Kidney epithelial cell (primary cell): Measurements from ENCODE around the gene ZNF160. TPM values are rescaled to one million over a fixed set of nuclear protein-coding genes. Genes with fewer than 3 reads are reported as not detected.
A peak's percentile ranks its signal among the peaks of the same experiment; 100 is the strongest.

Experiments
- DNase-seq: peaks from one replicate; pipeline ENCODE4 v3.0.0-alpha.2; 2010; ENCODE audit warnings: low read depth
- H3K27me3 ChIP-seq: 2 replicates; pipeline ENCODE4 v1.6.0; 2011; ENCODE audit warnings: low read length; ENCODE audit not compliant: control insufficient read depth, insufficient read depth
- H3K36me3 ChIP-seq: 2 replicates; pipeline ENCODE4 v1.5.1; 2011; ENCODE audit warnings: low read length; ENCODE audit not compliant: control insufficient read depth, insufficient read depth
- H3K4me3 ChIP-seq: 2 replicates; pipeline ENCODE4 v1.5.1; 2011; ENCODE audit warnings: low read depth, mild to moderate bottlenecking, control low read depth, low read length
- total RNA-seq: library from RNA; depleted of rRNA; stranded (reverse); fragments of >200 nt; gene quantifications from 2 replicates; pipeline ENCODE4 v1.2.3, GENCODE V29; 2015
- TF ChIP-seq, protein P1 (sequence below): IDR thresholded peaks from 2 replicates; pipeline ENCODE4 v1.5.1; 2011; ENCODE audit warnings: mild to moderate bottlenecking, moderate library complexity, low read length, control low read depth, inconsistent platforms; ENCODE audit not compliant: insufficient read depth, poor library complexity, severe bottlenecking

Gene ZNF160
- total RNA-seq, 1 donor from 2014 or later, result 16.5 TPM

DNA sequence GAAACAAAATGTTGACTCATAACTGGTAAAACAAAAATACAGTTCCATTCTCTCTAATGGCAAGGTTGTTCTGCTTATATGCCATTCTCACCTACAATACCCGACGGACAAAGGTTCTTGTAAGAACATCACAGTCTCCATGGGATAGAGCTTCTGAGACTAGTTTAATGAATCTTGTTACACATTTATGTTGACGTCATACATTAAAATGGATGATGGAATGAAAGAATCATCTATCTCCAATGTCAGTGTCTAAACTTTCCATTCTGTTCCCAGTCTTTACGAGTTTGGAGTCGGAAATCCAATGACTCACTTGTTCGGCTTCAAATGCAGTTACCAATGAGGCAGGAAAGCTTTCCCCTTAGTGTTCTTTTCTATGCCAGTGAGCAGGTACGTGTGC lies 17.7 kb downstream of the ZNF160 start:
- Histone ChIP-seq H3K36me3 (peaks cover 3% of the 10 kb centered on the region), H3K27me3 (no peaks in the 10 kb centered on the region), H3K4me3 (no peak overlapping the region)
- TF ChIP-seq, protein P1, sequence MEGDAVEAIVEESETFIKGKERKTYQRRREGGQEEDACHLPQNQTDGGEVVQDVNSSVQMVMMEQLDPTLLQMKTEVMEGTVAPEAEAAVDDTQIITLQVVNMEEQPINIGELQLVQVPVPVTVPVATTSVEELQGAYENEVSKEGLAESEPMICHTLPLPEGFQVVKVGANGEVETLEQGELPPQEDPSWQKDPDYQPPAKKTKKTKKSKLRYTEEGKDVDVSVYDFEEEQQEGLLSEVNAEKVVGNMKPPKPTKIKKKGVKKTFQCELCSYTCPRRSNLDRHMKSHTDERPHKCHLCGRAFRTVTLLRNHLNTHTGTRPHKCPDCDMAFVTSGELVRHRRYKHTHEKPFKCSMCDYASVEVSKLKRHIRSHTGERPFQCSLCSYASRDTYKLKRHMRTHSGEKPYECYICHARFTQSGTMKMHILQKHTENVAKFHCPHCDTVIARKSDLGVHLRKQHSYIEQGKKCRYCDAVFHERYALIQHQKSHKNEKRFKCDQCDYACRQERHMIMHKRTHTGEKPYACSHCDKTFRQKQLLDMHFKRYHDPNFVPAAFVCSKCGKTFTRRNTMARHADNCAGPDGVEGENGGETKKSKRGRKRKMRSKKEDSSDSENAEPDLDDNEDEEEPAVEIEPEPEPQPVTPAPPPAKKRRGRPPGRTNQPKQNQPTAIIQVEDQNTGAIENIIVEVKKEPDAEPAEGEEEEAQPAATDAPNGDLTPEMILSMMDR, result no peak
- DNase-seq, result no peak

DNA sequence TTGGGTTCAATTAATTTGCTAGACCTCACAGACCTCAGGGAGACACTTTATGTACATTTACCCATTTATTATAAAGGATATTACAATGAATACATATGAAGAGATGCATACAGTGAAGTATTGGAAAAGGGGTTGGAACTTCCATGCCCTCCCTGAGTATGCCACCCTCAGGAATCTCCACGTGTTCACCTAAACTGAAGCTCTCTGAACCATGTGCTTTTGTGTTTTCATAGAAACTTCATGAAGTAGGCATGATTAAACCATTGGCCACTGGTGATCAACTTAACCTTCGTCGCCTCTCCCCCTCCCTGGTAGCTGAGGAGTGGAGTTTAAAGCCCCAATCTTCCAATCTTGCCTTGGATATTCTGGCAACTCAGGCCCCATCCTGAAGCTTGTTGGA lies 20.3 kb downstream of the ZNF160 start:
- H3K4me3 ChIP-seq, result no peak overlapping the region
- TF ChIP-seq, protein P1, result no peak
- peaks cover 3% of the 10 kb centered on the region for H3K36me3 ChIP-seq
- no peaks in the 10 kb centered on the region for H3K27me3 ChIP-seq
- no peak for DNase-seq

DNA sequence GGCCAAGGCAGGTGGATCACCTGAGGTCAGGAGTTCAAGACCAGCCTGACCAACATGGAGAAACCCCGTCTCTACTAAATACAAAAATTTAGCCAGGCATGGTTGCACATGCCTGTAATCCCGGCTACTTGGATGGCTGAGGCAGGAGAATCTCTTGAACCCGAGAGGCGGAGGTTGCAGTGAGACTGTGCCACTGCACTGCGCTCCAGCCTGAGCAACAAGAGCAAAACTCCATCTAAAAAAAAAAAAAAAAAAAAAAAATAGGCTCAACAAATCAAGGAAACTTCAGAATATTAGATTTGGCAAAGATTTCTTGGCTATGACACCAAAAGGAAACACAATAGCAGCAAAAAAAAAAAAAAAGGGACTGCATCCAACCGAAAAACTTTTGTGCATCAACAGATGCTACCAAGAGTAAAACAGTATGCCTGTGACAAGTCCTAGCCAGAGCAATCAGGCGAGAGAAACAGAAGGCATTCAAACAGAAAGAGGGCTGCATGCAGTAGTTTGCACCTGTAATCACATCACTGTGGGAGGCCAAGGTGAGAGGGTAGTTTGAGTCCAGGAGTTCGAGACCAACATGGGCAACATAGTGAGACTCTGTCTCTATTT lies 23.8 kb downstream of the ZNF160 start:
- TF ChIP-seq, protein P1, result no peak
- Histone ChIP-seq H3K27me3 (no peaks in the 10 kb centered on the region), H3K4me3 (no peak overlapping the region), H3K36me3 (peaks cover 5% of the 10 kb centered on the region)
- no peak for DNase-seq

DNA sequence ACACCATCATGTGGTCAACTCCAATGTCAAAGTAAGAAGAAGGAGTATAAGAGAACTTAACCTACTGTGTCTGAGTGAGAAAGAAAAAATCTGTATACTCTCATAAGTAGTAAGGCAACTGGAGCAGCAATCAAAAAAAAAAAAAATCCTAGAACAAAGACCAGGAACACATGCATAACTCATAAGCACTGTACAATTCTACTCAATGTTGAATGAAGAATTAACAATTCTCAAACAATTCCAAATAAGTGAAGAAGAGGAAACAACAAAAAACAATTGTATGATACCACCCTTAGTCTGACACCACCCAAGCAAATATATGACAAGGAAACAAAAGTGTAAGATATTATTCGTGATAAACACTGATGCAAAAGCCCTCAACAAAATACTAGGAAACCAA lies 24.6 kb downstream of the ZNF160 start:
- DNase-seq, result no peak
- H3K27me3 ChIP-seq, result no peaks in the 10 kb centered on the region
- peaks cover 6% of the 10 kb centered on the region for H3K36me3 ChIP-seq
- TF ChIP-seq, protein P1, result no peak
- H3K4me3 ChIP-seq, result no peak overlapping the region

DNA sequence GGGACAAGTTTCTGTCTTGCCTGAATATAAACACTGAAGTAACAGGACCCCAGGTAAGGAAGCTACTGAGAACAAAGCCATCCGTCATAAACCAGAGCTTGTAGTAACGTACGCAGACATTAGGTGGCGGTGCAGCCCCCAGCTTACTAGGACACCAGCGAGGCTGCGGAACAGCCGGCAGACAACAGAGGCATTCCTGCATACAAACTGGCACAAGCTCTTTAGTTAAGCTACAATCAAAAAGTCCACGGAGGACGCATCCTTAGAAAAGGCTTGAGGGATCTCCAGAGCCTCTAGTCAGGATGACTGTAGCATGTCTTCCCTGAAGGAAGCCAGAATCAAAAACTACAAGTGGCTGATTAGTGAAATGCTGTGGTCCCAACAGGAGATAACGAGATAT lies 26.2 kb downstream of the ZNF160 start:
- Histone ChIP-seq H3K36me3 (peaks cover 4% of the 10 kb centered on the region), H3K27me3 (no peaks in the 10 kb centered on the region), H3K4me3 (no peak overlapping the region)
- TF ChIP-seq, protein P1, result peak; percentile 42
- no peak for DNase-seq

DNA sequence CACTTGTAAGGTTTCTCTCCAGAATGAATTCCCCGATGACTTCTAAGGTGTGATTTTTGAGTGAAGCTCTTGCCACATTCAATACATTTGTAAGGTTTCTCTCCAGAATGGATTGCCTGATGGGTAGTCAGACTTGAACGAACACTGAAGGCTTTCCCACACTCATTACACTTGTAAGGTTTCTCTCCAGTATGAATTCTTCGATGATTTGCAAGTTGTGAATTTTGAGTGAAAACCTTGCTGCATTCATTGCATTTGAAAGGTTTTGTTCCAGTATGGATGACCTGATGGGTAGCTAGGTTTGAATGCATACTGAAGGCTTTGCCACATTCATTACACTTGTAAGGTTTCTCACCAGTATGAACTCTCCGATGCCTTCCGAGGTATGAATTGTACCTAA lies 34.4 kb downstream of the ZNF160 start:
- Histone ChIP-seq H3K36me3 (peaks cover 4% of the 10 kb centered on the region), H3K27me3 (no peaks in the 10 kb centered on the region), H3K4me3 (no peak overlapping the region)
- DNase-seq, result no peak
- TF ChIP-seq, protein P1, result no peak
